Tibial nerve (tissue), 4 donors: ENCODE data around the gene FXYD5. TPM values are rescaled to one million over a fixed set of nuclear protein-coding genes. Genes with fewer than 3 reads are reported as not detected.
A peak's percentile ranks its signal among the peaks of the same experiment; 100 is the strongest.

ENCODE experiments used
- DNase-seq, 2 donors: peaks; one replicate each; pipeline ENCODE4 v3.0.0-alpha.2; 2019; ENCODE audit warnings: low spot score in 2 of 2
- H3K27ac ChIP-seq, 4 donors: fragments of 200-600 bp; sonication (generic) in 3 of 4; one replicate each; pipeline ENCODE4 v1.5.1; 2017 to 2019; ENCODE audit warnings: mild to moderate bottlenecking in 1 of 4
- H3K27me3 ChIP-seq, 2 donors: fragments of 200-600 bp; sonication (generic) in 1 of 2; one replicate each; pipeline versions ENCODE4 v1.5.1 to v1.6.0; 2017 to 2019
- H3K36me3 ChIP-seq, 3 donors: fragments of 200-600 bp; sonication (generic); one replicate each; pipeline ENCODE4 v1.5.1; 2018 to 2019
- H3K4me1 ChIP-seq, 4 donors: fragments of 200-600 bp; sonication (generic) in 3 of 4; one replicate each; pipeline ENCODE4 v1.5.1; 2017 to 2019
- H3K4me3 ChIP-seq, 4 donors: fragments of 200-600 bp; sonication (generic) in 3 of 4; one replicate each; pipeline ENCODE4 v1.5.1; 2017 to 2019; ENCODE audit warnings: mild to moderate bottlenecking in 1 of 4, moderate library complexity in 1 of 4
- H3K9me3 ChIP-seq, 4 donors: fragments of 200-600 bp; sonication (generic) in 3 of 4; one replicate each; pipeline ENCODE4 v1.5.1; 2017 to 2019
- EP300 ChIP-seq, 2 donors: sonication (generic); formaldehyde crosslinking; IDR thresholded peaks; one replicate each; pipeline ENCODE4 v1.6.1; 2017; ENCODE audit warnings: antibody characterized with exemption in 2 of 2, mild to moderate bottlenecking in 1 of 2
- POLR2A ChIP-seq, 2 donors: fragments of 450-650 bp; IDR thresholded peaks; one replicate each; pipeline ENCODE4 v1.6.1; 2017; ENCODE audit warnings: antibody characterized with exemption in 2 of 2, mild to moderate bottlenecking in 2 of 2, moderate library complexity in 2 of 2
- WGBS, 2 donors: methylation state at CpG; one replicate each; pipeline ENCODE4 v1.1.5; 2018; 5-methylcytosine and 5-hydroxymethylcytosine counted together
- total RNA-seq, 4 donors: library from RNA; depleted of rRNA; stranded (reverse); fragments of >200 nt; gene quantifications; one replicate each; pipeline ENCODE4 v1.1.0, GENCODE V29; 2016
- TF ChIP-seq, protein P1 (sequence below), 5 experiments: fragments of 200-600 bp in 3 of 5; fragments of 450-650 bp in 2 of 5; sonication (generic) in 3 of 5; IDR thresholded peaks; one replicate each; pipeline ENCODE4 v1.5.1; 2016 to 2019; ENCODE audit warnings: antibody characterized with exemption in 5 of 5, mild to moderate bottlenecking in 3 of 5, moderate library complexity in 2 of 5

The FXYD5 gene
- total RNA-seq, 4 donors from 2014 or later, result 19.9 to 53.4 (median 37.5) TPM

DNA sequence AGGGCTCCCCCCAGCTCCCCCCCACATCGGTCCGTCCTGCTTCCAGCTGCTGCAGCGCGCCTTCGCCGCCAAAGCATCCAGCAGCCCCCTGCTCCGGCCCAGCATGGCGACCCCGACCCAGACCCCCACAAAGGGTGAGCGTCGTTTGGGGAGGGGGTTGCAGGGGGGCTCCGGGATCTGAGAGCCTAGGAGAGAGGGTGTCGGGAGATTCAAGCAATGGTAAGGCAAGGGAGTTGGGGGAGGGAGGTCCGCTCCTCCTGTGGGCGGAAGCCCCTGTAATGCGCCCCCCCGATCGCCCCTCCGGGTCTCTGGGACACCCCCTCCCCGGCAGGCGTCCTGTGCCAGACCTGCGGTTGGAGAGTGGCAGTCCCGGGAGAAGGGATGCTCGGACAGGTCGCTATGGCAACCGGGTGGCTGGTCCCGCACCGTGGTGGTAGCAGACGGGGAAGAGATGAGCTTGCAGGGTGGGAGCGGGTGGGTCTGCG, 11.3 kb upstream of the FXYD5 start, which contains the start of gene FXYD7:
Gene FXYD7 (plus strand): TSS at position 25 of the 485 bp plus-strand sequence. CDS start 79 bp downstream, at position 104.
- Histone ChIP-seq H3K9me3 (no peaks in the 10 kb centered on the region), H3K4me3 (peak within 1 kb of the TSS in 3 of 4 donors; percentile 20 to 43 (median 31)), H3K27me3 (no peaks in the 10 kb centered on the region), H3K27ac (peak within 1 kb of the TSS; percentile 24 to 78 (median 56)), H3K4me1 (peaks cover 0 to 51% (median 23%) of the 10 kb centered on the region in 4 donors), H3K36me3 (no peaks in the 10 kb centered on the region)
- DNase-seq, result no peak
- TF ChIP-seq EP300 (IDR thresholded peaks at IDR 0.05), result no peak
- no peak for TF ChIP-seq POLR2A (IDR thresholded peaks at IDR 0.05)
- TF ChIP-seq, protein P1, sequence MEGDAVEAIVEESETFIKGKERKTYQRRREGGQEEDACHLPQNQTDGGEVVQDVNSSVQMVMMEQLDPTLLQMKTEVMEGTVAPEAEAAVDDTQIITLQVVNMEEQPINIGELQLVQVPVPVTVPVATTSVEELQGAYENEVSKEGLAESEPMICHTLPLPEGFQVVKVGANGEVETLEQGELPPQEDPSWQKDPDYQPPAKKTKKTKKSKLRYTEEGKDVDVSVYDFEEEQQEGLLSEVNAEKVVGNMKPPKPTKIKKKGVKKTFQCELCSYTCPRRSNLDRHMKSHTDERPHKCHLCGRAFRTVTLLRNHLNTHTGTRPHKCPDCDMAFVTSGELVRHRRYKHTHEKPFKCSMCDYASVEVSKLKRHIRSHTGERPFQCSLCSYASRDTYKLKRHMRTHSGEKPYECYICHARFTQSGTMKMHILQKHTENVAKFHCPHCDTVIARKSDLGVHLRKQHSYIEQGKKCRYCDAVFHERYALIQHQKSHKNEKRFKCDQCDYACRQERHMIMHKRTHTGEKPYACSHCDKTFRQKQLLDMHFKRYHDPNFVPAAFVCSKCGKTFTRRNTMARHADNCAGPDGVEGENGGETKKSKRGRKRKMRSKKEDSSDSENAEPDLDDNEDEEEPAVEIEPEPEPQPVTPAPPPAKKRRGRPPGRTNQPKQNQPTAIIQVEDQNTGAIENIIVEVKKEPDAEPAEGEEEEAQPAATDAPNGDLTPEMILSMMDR (IDR thresholded peaks at IDR 0.05), result no peak
- WGBS, 2 donors, result 25 to 28% methylated on average over 29 to 31 of the region's 31 CpGs

DNA sequence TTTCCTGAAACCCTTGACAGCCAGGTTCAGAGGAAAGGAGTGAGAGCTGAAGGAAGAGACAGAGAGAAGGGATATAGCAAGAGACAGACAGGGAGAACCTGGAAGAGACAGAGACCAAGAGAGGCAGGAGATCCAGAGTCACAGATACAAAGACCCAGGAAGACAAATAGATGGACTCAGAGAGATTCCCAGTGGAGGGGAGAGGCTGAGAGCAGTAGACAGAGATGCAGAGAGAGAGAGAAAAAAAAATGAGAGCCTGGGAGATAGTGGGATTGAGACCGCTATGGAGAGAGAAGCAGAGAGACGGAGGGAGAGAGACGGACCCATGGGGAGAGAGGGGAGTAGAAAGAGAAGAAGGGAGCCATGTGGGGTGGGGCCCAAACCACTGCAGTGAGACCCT, 10.7 kb upstream of the FXYD5 start:
- peaks cover 0 to 47% (median 20%) of the 10 kb centered on the region in 4 donors for H3K4me1 ChIP-seq
- TF ChIP-seq POLR2A (IDR thresholded peaks at IDR 0.05) (no peak), EP300 (IDR thresholded peaks at IDR 0.05) (no peak)
- TF ChIP-seq, protein P1 (IDR thresholded peaks at IDR 0.05), result no peak
- WGBS, 2 donors, result 56 to 58% methylated on average over 3 of the region's 3 CpGs

DNA sequence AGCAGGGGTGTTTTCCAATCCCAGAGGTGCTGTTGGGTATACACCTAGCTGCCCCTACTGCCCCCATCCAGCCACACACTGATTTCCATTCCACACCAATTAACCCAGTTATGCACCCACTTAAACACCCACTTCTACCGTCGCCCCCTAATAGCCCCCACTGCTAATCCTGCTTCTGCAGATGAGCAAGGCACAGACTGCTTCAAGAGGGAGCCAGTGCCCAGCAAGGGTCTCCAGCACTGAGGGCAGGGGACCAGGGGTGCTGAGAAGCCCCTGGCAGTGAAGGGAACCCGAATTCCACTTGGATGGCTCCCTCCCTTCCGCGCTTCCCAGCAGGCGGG, 10.3 kb upstream of the FXYD5 start:
- Histone ChIP-seq H3K9me3 (no peaks in the 10 kb centered on the region), H3K27me3 (no peaks in the 10 kb centered on the region), H3K27ac (peak overlapping the region in 1 of 4 donors; percentile 78), H3K4me3 (no peak overlapping the region), H3K4me1 (peaks cover 0 to 47% (median 20%) of the 10 kb centered on the region in 4 donors), H3K36me3 (no peaks in the 10 kb centered on the region)
- no peak for DNase-seq
- 49 to 51% methylated on average over 2 to 6 of the region's 6 CpGs for WGBS, 2 donors
- TF ChIP-seq, protein P1 (IDR thresholded peaks at IDR 0.05), result no peak
- TF ChIP-seq EP300 (IDR thresholded peaks at IDR 0.05) (no peak), POLR2A (IDR thresholded peaks at IDR 0.05) (no peak)

More for the DNA sequence above, 10.7 kb upstream of the FXYD5 start:
- no peak overlapping the region for H3K4me3 ChIP-seq
- H3K9me3 ChIP-seq, result no peaks in the 10 kb centered on the region
- no peak for DNase-seq
- no peaks in the 10 kb centered on the region for H3K27me3 ChIP-seq
- peak overlapping the region in 1 of 4 donors; percentile 78 for H3K27ac ChIP-seq
- H3K36me3 ChIP-seq, result no peaks in the 10 kb centered on the region

DNA sequence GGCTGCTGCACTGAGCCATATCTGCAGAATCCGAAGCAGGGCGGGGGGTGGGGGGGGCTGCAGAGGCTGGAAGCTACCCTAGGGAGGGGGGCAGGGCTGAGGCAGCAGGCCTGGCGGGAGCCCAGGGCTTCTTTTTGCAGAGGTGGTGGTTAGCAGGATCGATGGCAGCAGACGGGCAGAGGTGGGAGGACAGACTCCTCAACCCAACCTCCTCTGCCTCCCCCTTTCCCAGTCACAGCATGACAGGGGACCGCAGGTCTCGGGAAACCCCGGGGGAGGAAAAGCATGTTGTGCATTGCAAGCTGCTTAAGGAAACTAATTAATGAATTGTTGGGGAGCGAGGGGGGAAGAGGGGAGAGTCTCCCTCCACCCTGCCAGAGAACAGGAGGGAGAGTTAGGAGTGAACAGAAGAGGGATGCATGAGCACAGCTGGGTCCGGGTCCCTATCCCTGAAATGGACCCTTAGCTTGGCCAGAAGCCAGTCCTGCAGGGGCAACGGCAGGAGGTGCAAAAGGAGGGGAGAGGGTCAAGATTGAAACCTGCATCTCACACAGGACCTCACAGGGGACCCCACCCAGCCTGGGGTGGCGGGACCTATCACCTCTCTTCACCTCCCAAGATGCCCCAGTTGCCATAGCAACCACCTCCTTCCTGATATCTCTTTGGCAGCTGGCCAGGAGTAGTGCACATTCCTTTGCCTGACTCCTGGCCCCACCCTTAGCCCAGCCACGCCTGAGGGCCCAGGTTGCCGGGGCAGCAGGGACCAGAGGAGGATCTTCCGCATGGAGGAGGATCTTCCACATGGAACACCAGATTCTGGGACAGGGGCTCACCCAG, 9.7 kb upstream of the FXYD5 start:
- Histone ChIP-seq H3K27ac (peak overlapping the region in 1 of 4 donors; percentile 78), H3K4me3 (no peak overlapping the region), H3K4me1 (peaks cover 0 to 47% (median 20%) of the 10 kb centered on the region in 4 donors), H3K27me3 (no peaks in the 10 kb centered on the region), H3K36me3 (no peaks in the 10 kb centered on the region), H3K9me3 (no peaks in the 10 kb centered on the region)
- no peak for DNase-seq
- no peak for TF ChIP-seq EP300 (IDR thresholded peaks at IDR 0.05)
- TF ChIP-seq, protein P1 (IDR thresholded peaks at IDR 0.05), result no peak
- no peak for TF ChIP-seq POLR2A (IDR thresholded peaks at IDR 0.05)
- WGBS, 2 donors, result 31 to 39% methylated on average over 12 to 15 of the region's 15 CpGs
